Fibroblast of gingiva (primary cell): ENCODE results near the gene SLC9A4.

Source experiments
- DNase-seq: peaks from one replicate; pipeline ENCODE4 v3.0.0-alpha.2; 2011; ENCODE audit warnings: low read depth

Gene SLC9A4

GRCh38 chr2:102473020-102473419 is at the start of gene SLC9A4:
Gene SLC9A4, plus strand, starts transcription at chr2:102473226. Its CDS starts 534 bp downstream, at chr2:102473760.
- peak; percentile 6 for DNase-seq

- DNase-seq: no peak
Observed at GRCh38 chr2:102423368-102423767, 49.7 kb upstream of the SLC9A4 start.

GRCh38 chr2:102424754-102425153 is 48.3 kb upstream of the SLC9A4 start:
- DNase-seq: no peak

GRCh38 chr2:102425441-102426132 is 47.4 kb upstream of the SLC9A4 start:
- no peak for DNase-seq

GRCh38 chr2:102427249-102427648 is 45.8 kb upstream of the SLC9A4 start:
- DNase-seq: no peak

- DNase-seq: no peak
Observed at GRCh38 chr2:102428573-102428972, 44.5 kb upstream of the SLC9A4 start.

- DNase-seq: no peak
Observed at GRCh38 chr2:102432386-102432785, 40.6 kb upstream of the SLC9A4 start.

GRCh38 chr2:102433973-102434654 is 38.9 kb upstream of the SLC9A4 start:
- no peak for DNase-seq

- DNase-seq: no peak
Observed at GRCh38 chr2:102434655-102435381, 38.2 kb upstream of the SLC9A4 start.

- no peak for DNase-seq
Observed at GRCh38 chr2:102435741-102436140, 37.3 kb upstream of the SLC9A4 start.

- no peak for DNase-seq
Observed at GRCh38 chr2:102436323-102436722, 36.7 kb upstream of the SLC9A4 start.

- DNase-seq: no peak
Observed at GRCh38 chr2:102437122-102437521, 35.9 kb upstream of the SLC9A4 start.

GRCh38 chr2:102438111-102438510 is 34.9 kb upstream of the SLC9A4 start:
- no peak for DNase-seq

- no peak for DNase-seq
Observed at GRCh38 chr2:102438578-102438977, 34.4 kb upstream of the SLC9A4 start.

GRCh38 chr2:102439065-102439695 is 33.8 kb upstream of the SLC9A4 start:
- DNase-seq: peak; percentile 8

- peak; percentile 4 for DNase-seq
Observed at GRCh38 chr2:102442967-102443828, 29.8 kb upstream of the SLC9A4 start.

GRCh38 chr2:102444233-102444632 is 28.8 kb upstream of the SLC9A4 start:
- no peak for DNase-seq

- DNase-seq: no peak
Observed at GRCh38 chr2:102446936-102447335, 26.1 kb upstream of the SLC9A4 start.

GRCh38 chr2:102449370-102449974 is 23.6 kb upstream of the SLC9A4 start:
- peak; percentile 22 for DNase-seq

GRCh38 chr2:102451968-102452367 is 21.1 kb upstream of the SLC9A4 start:
- DNase-seq: no peak

GRCh38 chr2:102453501-102453900 is 19.5 kb upstream of the SLC9A4 start:
- no peak for DNase-seq
